GM18517 (cell line): ENCODE measurements around the gene OR2A25.
"Not testable (repeated sequence)": the region's sequence is repeated elsewhere in the genome, so short reads cannot be mapped to it uniquely, and the experiment has no call there.

Source experiments
- ATAC-seq: cut with Tn5 transposase; IDR thresholded peaks from one replicate; pipeline ENCODE4 v1.9.1; 2021; ENCODE audit warnings: mild to moderate bottlenecking, moderate library complexity; ENCODE audit not compliant: unreplicated experiment

Gene OR2A25

GRCh38 chr7:144069511-144069910 is at the start of gene OR2A25:
Gene OR2A25, plus strand, starts transcription at chr7:144069811. Its CDS starts 4,409 bp downstream, at chr7:144074220.
- no peak for ATAC-seq

- no peak for ATAC-seq
These were observed 49.3 kb upstream of the OR2A25 start for GRCh38 chr7:144020340-144020739.

- ATAC-seq: no peak
These were observed 47.4 kb upstream of the OR2A25 start for GRCh38 chr7:144022169-144022568.

DNA sequence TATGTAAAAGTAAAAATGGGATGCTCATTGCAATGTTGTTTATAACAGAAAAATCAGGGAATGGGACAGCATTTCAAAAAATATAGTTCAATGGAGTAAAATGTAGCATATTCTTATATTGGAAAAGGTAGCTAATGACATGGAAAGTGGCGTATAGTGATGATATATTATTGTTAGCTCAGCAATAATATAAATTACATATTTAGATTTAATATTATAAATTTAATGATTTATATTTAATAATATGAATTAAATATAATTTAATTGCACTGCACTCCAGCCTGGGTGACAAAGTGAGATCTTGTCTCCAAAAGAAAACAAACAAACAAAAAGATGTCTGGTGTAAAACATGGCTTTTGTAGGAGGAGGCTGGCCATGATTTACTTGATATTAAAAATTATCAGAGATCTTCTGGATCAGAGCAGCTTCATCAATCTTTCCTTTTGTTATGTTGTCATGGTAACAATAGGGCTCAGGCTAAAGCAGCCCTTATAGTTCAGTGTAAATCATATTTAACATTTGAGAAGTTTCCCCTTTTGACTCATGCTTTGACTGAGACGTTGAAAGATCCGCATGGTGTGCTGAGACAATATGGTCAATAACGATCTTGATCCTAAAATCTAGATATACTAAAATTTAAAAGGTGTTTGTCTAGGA is 46.3 kb upstream of the OR2A25 start:
- ATAC-seq: no peak

GRCh38 chr7:144024213-144024612 is 45.4 kb upstream of the OR2A25 start:
- ATAC-seq: no peak

- ATAC-seq: no peak
These were observed 43.3 kb upstream of the OR2A25 start for GRCh38 chr7:144026203-144026883.

DNA sequence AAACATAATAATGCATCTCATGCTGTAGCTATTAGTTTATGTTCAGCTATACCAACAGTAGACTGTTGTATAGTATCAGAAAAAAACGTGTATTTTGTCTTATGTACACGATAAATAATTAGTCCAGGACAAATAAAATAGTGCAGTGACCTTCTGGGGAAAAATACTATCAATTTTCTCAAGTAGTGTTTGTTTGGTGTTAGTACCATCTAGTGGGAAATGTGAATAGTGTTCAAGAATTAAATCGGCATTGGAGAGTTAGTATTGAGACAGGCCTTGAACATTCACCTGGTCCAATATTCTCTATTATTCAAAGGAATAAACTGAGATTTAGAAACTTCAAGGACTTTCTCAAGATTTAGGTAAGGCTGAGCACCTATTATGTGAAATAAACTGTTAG is 42.5 kb upstream of the OR2A25 start:
- ATAC-seq: no peak

DNA sequence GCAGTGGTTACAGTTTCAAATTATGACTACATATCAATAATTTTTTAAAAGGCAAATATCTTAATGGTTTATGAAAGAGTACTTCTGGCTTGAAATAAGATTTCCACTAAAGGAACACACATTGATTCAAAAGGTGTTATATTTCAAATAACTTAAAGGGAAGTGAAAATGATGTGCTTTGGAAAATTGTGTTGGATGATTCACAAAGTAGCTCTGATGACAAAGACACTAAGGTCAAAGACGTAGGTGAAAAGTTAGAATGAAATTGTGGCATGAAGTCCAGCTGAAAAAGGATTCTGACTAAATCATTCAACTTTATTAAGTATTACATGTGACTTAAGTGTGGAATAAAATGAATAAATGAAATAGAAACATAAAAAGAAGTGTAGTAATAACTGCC is 41.6 kb upstream of the OR2A25 start:
- ATAC-seq: no peak

DNA sequence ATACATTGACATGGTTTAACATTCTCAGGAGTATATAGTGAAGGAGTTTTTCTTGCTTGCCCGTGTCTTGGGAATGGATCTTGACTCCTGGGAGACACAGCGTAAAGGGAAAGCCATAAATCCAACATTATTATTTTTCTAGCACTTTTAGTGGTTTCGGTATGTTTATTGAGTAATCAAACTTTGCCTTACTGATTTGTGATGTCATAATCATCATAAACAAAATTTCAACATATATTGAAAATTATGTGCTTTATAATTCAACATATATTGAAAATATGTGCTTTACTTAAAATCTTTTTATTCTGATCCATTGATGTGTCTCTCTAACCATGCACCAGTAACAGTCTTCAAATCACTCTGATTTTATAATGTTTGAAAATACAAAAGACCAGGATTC is 41.1 kb upstream of the OR2A25 start:
- ATAC-seq: no peak

DNA sequence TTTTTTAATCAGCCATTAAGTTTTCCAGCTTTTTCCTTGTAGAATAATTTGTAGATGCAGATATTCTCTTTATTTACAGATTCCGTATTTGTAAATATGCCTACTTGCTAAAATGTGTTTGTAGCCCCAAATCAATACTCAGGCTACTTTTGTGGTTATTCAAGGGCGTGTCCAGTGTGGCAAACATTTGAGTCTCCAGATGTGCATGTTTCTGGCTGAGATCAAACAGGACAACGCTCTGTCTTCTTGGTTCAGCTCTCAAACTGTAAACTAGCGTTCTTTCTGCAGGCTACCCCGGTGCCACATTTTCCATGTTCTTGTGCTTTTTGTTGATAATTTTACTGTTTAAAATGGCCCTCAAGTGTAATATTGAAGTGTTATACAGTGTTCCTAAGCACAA is 37.1 kb upstream of the OR2A25 start:
- no peak for ATAC-seq

DNA sequence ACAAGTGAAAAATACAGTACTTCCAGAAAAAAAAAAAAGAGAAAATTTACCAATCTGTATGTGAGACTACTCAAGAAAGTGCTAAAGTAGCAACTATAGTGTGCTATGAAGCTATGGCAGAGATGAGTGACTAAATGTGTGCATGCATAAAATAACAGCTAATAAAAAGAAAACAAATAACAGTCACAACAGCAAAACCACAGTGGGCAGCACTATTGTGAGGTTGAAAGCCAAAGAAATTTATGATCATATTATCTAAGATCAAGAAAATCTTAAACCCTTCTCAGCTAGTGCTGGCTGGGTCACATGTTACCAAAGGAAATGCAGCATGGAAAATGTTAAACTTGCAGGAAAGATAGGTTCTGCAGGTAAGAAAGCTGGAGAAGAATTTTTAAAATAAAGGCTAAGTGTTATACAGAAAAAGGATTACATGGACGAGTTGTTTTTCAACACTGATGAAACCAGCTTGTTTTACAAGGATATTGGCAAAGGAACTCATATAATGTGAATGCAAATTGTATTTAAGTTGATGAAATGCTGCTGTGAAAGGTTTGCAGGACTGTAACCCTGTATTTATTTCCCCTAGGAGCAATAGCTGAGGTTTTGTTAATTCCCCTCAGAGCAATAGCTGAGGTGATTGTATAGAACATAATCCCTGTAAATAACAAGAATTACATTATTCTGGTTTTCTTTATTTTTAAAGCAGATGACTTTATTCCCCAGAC is 36.5 kb upstream of the OR2A25 start:
- no peak for ATAC-seq

DNA sequence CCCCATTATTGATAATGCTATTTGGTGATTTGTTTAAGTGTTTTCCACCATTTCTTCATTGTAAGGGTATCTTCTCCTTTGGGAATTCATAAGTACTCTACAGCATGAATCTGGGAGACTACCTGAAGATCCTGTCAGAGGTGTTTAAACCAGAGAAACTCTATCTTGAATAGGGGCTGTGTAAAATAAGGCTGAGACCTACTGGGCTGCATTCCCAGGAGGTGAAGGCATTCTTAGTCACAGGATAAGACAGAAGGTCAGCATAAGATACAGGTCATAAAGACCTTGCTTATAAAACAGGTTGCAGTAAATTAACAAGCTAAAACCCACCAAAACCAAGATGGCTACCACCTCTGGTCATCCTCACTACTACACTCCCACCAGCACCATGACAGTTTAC is 34.2 kb upstream of the OR2A25 start:
- ATAC-seq: no peak

DNA sequence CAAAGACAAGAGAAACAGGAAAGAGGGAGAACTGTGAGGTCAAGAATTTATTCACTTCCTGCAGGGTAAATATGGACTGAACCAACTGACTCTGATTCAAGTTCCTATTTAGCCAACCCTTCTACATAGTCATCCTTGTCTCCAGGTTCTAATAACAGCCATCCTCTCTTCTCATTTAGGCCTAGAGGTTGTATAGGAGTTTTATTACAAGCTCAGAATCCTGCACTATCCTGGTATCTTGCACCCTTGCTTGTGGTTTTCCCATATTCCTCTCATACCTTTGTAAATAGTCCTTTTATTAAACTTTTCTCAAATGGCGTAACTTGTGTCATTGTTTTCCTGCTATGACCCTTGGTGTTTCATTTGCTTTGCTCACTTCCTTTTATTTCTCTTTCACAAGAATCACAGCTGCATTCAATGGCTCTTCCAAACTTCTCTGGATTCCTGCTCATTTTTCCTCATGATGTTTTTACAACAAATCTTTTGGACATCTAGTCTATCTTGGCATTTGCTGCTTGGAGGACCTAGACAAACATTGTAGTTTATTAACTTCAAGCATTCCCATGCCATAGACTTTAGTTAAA is 33.2 kb upstream of the OR2A25 start:
- no peak for ATAC-seq

DNA sequence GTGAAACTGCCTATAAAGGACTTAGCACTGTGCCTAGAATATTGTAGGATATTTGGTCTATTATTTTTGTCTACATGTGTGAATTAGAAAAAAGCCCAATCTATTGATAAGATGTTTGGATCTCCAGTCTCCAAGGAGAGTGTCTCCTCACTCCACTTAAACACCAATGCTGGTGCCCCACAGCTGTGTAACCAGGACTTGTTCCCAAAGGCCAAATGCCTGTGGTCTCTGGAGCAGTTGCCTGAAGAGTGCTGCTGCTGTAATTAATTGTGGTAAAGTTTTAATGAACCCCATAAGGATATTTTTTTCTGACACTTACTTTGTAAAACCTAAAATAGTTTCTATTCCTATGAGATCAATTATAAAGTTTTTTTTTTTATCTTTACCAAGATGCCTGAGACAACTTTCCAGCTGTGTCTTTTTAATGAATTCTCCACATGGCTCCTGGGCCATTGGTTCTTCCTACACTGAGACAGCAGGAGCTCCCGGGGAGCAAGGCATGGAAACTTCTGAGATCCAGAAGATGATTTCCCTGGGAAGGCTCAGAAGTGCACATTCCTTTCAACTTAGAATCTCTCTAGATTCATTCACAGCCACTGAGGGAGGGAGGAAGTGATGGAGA is 32.1 kb upstream of the OR2A25 start:
- ATAC-seq: no peak

DNA sequence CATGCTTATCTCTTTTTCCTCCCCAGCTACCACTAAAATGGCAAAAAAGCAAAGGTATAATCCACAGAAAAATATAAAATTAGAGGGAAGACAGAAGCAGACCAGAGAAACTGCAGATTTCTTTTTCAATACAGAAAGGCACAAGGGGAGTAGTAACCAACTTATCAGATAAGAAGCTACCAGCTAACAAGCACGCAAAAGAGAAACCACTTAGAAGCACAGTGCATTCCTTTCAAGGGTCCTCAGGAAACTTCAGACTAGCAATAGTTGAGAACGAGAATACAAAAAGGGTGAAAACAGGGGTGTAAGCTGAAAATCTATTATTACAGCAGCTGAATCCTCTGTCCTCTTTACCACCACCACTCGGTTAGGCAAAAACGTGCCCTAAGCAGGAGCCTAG is 30.7 kb upstream of the OR2A25 start:
- ATAC-seq: no peak

DNA sequence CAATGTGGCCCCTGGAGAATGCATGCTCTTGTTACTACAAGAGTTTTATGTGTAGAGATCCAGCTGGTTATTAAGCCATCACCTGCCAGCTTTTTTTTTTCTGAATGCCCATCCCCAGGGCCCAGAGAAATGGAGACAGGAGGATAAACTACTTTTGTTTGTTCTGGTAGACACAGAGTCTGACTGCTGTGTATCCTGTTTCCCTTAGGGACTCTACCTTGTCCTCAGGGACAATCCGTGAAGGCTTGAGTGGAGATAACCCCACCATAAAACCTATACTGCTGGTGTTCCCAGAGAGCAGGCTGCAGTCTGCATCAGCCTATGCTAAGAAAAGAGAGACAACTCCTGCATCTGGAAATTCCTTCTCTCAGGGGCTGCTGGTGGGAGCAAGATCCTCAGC is 21.0 kb upstream of the OR2A25 start, which contains the start of gene OR2A5:
Gene OR2A5, plus strand, starts transcription at position 301 of the 400 bp plus-strand sequence. CDS start 1,454 bp downstream, outside the sequence.
- ATAC-seq: no peak

- ATAC-seq: no peak
These were observed 20.1 kb upstream of the OR2A25 start for GRCh38 chr7:144049491-144049890.

- ATAC-seq: no peak
These were observed 19.5 kb upstream of the OR2A25 start for GRCh38 chr7:144050093-144050492.

DNA sequence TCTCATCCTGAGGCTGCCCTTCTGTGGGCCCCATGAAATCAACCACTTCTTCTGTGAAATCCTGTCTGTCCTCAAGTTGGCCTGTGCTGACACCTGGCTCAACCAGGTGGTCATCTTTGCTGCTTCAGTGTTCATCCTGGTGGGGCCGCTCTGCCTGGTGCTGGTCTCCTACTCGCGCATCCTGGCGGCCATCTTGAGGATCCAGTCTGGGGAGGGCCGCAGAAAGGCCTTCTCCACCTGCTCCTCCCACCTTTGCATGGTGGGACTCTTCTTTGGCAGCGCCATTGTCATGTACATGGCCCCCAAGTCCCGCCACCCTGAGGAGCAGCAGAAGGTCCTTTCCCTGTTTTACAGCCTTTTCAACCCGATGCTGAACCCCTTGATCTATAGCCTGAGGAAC is 18.7 kb upstream of the OR2A25 start:
- ATAC-seq: not testable (repeated sequence)

DNA sequence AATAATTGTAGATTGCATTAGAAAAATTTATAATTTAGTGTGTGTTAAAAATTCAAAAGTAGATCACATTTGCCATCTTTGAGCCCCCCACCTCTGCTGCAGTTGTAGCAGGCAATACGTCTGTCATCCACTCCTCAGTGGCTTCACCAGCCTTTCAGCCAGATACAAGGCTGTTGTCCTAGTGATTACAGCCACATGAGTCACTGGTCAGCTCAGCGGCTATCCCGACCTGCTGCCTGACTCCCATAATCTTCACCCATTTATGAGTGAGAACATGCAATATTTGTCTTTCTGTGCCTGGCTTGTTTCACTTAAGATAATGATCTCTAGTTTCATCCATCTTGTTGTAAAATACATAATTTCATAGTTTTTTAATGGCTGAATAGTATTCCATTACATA is 11.7 kb upstream of the OR2A25 start:
- ATAC-seq: no peak

DNA sequence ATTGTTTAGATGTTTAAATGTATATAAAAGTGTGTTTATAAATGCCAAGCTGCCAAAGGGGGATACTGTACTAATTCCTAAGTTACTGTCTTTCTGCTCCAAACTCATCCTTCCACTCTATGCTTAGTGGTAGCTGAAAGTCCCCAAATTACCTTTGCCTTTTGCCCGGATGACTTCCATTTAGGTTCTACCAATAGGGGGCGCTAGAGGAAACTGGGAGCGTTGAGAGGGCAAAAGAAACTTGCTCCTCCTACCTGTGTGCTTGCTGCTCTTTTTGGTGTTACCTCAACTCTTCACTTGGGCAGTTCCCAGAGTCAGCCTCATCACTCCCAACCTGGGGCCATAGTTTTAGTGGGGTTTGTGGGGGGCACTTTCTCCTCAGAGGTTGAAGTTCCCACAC is 5.9 kb upstream of the OR2A25 start:
- ATAC-seq: no peak
